WI38 (cell line): ENCODE measurements around the gene PPP6R3.
"Not testable (repeated sequence)": the region's sequence is repeated elsewhere in the genome, so short reads cannot be mapped to it uniquely, and the experiment has no call there.

Experiments used
- H3K4me3 ChIP-seq: 2 replicates; pipeline ENCODE4 v1.5.1; 2011; ENCODE audit warnings: low read depth, mild to moderate bottlenecking, control low read depth, low read length
- TF ChIP-seq, protein P1 (sequence below): IDR thresholded peaks from 2 replicates; pipeline ENCODE4 v1.5.1; 2012; ENCODE audit warnings: low read depth, mild to moderate bottlenecking, control low read depth, low read length

PPP6R3 gene

DNA sequence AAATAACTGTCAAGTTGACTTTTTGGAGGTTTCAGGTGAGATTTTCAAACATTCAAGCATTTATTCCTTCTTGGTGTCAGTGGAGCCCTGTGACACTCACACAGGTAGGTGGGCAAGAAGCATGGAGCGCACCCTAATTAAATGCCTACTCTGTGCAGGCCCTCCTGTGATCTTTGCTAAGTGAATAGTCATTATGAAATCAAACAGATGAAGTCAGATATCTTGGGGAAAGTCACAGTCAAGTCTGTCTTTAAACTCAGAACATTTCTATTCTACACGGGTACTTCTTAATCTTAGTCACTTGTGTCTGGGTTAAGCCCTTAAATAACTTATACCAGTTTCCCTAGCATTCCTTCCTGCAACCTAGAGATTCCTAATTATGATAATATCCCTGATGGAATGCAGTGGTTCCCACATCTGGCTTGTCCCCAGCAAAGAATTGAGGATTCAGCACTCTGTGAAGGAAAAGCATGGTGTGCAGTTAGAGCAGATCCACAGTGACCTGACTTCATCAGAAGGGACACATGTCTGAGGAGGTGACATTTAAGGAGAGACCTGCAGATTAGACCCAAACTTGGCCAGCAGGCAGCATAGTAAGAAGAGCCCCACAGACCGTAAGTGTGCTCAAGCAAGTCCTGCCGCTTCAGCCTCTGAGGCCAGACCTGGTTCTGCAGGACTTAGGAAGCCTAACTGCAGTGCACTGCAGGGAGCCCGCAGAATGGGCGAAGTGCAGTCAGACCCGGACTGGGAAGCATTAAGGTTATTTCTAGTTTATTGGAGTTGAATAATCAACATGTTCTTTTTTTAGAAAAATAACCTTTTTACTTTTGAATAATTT is 138.5 kb downstream of the PPP6R3 start:
- TF ChIP-seq, protein P1, sequence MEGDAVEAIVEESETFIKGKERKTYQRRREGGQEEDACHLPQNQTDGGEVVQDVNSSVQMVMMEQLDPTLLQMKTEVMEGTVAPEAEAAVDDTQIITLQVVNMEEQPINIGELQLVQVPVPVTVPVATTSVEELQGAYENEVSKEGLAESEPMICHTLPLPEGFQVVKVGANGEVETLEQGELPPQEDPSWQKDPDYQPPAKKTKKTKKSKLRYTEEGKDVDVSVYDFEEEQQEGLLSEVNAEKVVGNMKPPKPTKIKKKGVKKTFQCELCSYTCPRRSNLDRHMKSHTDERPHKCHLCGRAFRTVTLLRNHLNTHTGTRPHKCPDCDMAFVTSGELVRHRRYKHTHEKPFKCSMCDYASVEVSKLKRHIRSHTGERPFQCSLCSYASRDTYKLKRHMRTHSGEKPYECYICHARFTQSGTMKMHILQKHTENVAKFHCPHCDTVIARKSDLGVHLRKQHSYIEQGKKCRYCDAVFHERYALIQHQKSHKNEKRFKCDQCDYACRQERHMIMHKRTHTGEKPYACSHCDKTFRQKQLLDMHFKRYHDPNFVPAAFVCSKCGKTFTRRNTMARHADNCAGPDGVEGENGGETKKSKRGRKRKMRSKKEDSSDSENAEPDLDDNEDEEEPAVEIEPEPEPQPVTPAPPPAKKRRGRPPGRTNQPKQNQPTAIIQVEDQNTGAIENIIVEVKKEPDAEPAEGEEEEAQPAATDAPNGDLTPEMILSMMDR = no peak
- no peak overlapping the region for H3K4me3 ChIP-seq

DNA sequence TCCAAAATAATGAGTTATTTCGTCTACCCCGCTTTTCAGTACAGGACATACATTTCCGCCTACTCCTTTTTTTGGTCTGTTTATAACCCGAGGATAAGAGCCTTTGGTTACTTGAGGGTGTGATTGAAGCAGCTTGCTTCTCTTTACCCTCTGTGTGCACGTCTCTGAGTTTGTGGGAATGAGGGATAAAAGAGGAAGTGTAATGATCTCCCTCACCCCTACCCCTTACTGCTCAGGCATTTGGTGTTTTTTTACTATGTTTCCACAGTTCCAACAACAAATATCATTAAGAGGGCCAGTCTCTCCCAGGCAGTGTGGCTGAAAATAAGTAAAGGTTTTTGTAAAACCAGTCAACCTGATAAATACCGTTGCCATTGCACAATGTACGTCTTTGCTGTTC is 140.6 kb downstream of the PPP6R3 start:
- H3K4me3 ChIP-seq = no peak overlapping the region
- TF ChIP-seq, protein P1 = no peak

DNA sequence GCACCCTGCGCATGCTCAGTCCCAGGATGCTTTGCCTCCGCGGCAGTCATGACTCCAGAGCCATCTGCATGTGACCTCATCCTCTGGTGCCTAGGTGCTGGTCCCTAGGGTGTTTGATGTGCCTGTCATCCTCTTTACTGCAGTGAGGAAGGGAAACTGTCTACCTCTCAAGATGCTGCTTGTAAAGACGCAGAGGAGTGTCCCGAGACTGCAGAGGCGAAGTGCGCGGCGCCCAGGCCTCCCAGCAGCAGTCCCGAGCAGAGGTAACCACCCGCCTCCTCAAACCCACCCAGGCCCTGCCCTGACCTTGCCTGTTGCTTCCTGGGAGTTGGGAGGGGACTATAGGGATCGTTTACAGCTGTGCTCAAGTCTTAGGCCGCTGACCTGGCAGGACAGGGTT is 149.2 kb downstream of the PPP6R3 start:
- TF ChIP-seq, protein P1 = no peak
- no peak overlapping the region for H3K4me3 ChIP-seq

DNA sequence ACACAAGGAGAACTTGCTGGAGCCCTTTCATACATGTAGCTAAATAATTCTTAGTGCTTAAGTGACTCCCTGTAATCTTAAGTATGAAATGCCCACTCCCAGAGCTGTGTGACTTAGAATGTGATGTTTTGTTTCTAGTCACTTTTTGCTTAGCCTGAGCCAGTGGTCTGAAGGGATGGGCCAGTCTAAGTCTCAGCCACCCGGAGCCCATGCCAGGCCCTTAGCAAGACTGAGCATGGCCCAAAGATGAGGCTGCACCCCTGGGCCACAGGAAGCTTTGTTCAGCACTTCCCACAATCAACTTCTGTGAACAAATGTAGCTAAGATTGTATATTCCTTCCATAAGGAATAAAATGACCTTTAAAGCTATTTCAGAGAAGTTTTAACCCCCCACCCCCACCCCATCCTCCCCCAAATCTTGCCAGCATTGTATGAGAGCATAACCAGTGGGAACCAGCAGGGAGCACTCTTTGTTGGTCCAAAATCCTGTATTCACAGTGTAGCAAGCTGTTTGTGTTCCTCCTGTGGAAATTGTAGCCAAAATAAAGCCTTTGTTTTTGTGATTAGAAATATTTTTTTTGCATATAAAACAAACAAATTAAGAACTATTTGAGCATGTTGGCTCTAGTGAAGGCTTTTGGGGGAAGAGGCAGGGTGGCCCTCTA is 150.0 kb downstream of the PPP6R3 start:
- H3K4me3 ChIP-seq = no peak overlapping the region
- TF ChIP-seq, protein P1 = no peak

DNA sequence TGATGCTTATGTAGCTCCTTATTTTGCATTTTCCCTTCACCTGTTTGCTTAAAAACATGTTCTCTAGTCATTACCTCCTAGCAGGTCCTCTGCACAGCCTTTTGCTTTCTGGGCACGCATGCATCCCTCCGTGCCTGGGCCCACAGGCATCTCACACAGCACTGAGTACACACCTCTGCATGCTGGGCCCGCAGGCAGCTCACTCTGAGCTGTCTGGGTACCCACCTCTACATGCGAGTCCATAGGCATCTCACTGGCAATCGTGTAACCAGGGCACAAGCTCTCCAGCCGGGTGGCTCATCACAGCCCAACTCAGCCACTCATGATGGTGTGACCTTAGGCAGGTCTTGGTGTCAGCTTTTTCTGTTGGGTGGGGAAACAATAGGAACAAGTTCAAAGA is 155.1 kb downstream of the PPP6R3 start:
- TF ChIP-seq, protein P1 = no peak

DNA sequence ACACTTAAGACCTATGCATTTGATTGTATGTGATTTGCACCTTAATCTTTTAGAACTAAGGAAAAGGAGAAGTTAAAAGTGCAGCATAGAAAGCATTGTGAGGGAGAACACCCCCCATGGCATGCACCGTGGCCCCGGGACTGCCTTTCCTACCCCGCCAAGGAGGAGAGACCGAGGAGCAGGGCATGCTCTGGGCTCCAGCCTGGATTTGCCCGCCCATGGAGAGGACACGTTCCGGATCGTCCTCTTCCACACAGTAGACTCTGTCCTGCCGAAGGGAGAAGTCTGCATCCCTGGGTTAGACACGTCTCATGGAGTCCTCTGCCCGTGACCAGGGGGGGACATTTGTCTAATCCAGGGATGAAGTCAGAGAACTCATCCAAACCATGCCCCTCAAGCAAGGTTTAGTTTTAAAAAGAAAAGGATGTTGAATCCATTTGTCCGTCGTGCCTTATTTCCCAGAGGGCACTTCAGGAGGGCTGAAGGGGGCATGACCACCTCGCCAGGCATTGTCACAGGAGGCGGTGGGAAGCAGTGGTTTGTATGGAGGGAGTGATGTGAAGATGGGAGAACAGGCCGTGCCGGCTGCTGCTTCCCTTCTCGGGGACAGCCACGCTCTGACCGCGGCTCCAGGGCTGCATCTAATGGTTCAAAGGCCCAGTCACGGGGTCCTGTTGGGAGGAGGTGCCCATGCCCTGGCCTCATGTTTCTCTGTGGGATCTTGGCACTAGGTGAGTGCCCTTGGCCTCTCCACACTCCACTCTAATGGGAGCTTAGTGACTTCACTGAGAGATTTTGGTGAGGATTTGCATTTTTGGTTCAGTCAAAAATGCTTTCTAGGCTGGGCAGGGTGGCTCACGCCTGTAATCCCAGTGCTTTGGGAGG is 157.6 kb downstream of the PPP6R3 start:
- no peak overlapping the region for H3K4me3 ChIP-seq
- TF ChIP-seq, protein P1 = no peak

More for the DNA sequence above, 155.1 kb downstream of the PPP6R3 start:
- H3K4me3 ChIP-seq = no peak overlapping the region

DNA sequence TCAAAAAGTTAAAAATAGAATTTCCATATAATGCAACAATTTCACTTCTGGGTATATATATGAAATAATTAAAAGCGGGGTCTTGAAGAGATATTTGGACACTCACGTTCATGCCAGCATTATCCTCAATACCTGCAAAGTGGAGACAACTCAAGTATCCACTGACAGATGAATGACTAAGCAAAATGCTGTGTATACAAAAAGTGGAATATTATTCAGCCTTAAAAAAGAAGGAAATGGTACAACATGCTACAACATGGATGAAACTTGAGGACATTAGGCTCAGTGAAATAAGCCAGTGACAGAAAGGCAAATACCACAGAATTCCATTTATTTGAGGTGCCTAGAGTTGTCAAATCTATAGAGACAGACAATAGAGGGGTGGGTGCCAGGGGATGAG is 161.3 kb downstream of the PPP6R3 start:
- TF ChIP-seq, protein P1 = no peak
- H3K4me3 ChIP-seq = no peak overlapping the region

DNA sequence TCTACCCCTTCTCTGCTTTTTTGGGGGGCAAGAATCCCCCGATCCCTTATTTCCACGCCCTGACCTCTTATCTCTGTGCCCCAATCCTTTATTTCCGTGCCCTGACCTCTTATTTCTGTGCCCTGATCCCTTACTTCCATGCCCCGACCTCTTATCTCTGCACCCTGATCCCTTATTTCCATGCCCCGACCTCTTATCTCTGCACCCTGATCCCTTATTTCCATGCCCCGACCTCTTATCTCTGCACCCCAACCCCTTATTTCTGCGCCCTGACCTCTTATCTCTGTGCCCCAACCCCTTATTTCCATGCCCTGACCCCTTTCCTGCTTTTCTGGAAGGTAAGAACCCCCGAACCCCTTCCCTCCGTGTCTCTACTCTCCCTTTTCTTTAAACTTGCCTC is 163.2 kb downstream of the PPP6R3 start:
- H3K4me3 ChIP-seq = not testable (repeated sequence)

DNA sequence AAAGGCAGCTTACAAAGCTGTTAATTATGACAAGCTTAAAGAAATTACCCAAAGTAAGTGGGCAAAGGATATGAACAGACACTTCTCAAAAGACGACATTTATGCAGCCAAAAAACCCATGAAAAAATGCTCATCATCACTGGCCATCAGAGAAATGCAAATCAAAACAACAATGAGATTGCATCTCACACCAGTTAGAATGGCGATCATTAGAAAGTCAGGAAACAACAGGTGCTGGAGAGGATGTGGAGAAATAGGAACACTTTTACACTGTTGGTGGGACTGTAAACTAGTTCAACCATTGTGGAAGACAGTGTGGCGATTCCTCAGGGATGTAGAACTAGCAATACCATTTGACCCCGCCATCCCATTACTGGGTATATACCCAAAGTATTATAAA is 164.5 kb downstream of the PPP6R3 start:
- H3K4me3 ChIP-seq = not testable (repeated sequence)

DNA sequence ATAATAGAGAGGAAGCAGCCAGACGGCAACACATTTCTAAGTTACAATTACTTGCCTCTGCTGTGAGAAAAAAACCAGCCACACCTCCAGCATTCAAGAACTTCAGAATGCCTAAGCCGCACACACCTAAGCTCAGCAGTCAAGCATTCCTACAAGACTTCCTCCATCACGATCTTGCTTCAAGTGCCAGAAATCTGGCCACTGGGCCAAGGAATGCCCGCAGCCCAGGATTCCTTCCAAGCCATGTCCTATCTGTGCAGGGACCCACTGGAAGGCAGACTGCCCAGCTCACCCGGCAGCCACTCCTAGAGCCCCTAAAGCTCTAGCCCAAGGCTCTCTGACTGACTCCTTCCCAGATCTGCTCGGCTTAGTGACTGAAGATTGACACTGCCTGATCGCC is 165.7 kb downstream of the PPP6R3 start:
- not testable (repeated sequence) for H3K4me3 ChIP-seq

DNA sequence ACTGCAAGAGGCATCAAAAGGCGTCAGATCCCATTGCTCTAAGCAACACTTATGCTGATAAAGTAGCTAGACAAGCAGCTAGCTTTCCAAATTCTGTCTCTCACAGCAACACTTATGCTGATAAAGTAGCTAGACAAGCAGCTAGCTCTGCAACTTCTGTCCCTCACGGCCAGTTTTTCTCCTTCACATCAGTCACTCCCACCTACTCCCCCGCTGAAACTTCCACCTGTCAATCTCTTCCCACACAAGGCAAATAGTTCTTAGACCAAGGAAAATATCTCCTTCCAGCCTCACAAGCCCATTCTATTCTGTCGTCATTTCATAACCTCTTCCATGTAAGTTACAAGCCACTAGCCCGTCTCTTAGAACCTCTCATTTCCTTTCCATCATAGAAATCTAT is 168.3 kb downstream of the PPP6R3 start:
- H3K4me3 ChIP-seq = not testable (repeated sequence)
